H1 (cell line): ENCODE measurements around the gene USH2A. TPM values are rescaled to one million over a fixed set of nuclear protein-coding genes. Genes with fewer than 3 reads are reported as not detected.

Experiments
- CTCF ChIA-PET: fragments of 300-600 bp; sonication (Branson Sonifier 250); formaldehyde crosslinking; loops from one replicate; lab custom pipeline; 2021; ENCODE audit not compliant: partially characterized antibody; lab: Charles Lee
- POLR2A ChIA-PET: fragments of 300-600 bp; sonication (Branson Sonifier 250); formaldehyde crosslinking; loops from one replicate; lab custom pipeline; 2021; ENCODE audit warnings: inconsistent platforms; ENCODE audit not compliant: partially characterized antibody; lab: Charles Lee
- DNase-seq, 2 experiments: peaks; one replicate each; pipeline versions ENCODE4 v3.0.0 to v3.0.0-alpha.2; 2010 to 2022; ENCODE audit warnings: low spot score in 2 of 2, low read depth in 1 of 2, mixed read lengths in 1 of 2
- FAIRE-seq: peaks from 2 replicates; lab custom pipeline; 2011; peaks lifted over from hg19 to GRCh38; lab: Jason Lieb, UNC
- H2AFZ ChIP-seq: 2 replicates; pipeline ENCODE4 v1.8.1; 2012; ENCODE audit warnings: low read length, inconsistent platforms
- H2AK5ac ChIP-seq: 2 replicates; pipeline ENCODE4 v1.6.1; 2013; ENCODE audit warnings: low read depth, low read length
- H2BK120ac ChIP-seq: replicated peaks from 2 replicates; pipeline ENCODE3; 2013; ENCODE audit warnings: low read depth, low read length, inconsistent platforms
- H2BK12ac ChIP-seq: 2 replicates; pipeline ENCODE4 v1.6.1; 2013; ENCODE audit warnings: low read depth, low read length
- H2BK15ac ChIP-seq: 2 replicates; pipeline ENCODE4 v1.6.1; 2013; ENCODE audit warnings: low read length
- H2BK20ac ChIP-seq: 2 replicates; pipeline ENCODE4 v1.6.1; 2013; ENCODE audit warnings: low read length
- H2BK5ac ChIP-seq: 2 replicates; pipeline ENCODE4 v1.6.1; 2013; ENCODE audit warnings: low read depth, low read length
- H3K14ac ChIP-seq: 2 replicates; pipeline ENCODE4 v1.6.1; 2013; ENCODE audit warnings: inconsistent platforms; ENCODE audit not compliant: insufficient read length
- H3K18ac ChIP-seq: 2 replicates; pipeline ENCODE4 v1.6.1; 2013; ENCODE audit warnings: low read length; ENCODE audit errors: extremely low read depth
- H3K23ac ChIP-seq: 2 replicates; pipeline ENCODE4 v1.6.1; 2013; ENCODE audit warnings: inconsistent platforms; ENCODE audit not compliant: insufficient read length
- H3K23me2 ChIP-seq: 2 replicates; pipeline ENCODE4 v1.6.1; 2013; ENCODE audit warnings: low read depth, low read length
- H3K27ac ChIP-seq: 2 replicates; pipeline ENCODE4 v1.6.1; 2011; ENCODE audit warnings: low read depth, low read length, inconsistent platforms
- H3K27me3 ChIP-seq, 4 experiments: replicated peaks in 1 of 4; 1 replicate in 1 of 4; 2 replicates in 3 of 4; pipeline versions ENCODE4 v1.6.1 to v1.8.1; 2011 to 2013; ENCODE audit warnings: low read length in 3 of 4, mild to moderate bottlenecking in 3 of 4, inconsistent platforms in 2 of 4, mixed read lengths in 2 of 4, moderate library complexity in 1 of 4; ENCODE audit not compliant: control insufficient read depth in 3 of 4, insufficient read depth in 3 of 4; ENCODE audit errors: extremely low read depth in 1 of 4
- H3K36me3 ChIP-seq, 4 experiments: 2 replicates each; pipeline versions ENCODE4 v1.6.1 to v1.8.1; 2011 to 2013; ENCODE audit warnings: mild to moderate bottlenecking in 4 of 4, low read length in 3 of 4, moderate library complexity in 2 of 4, control low read depth in 1 of 4, inconsistent platforms in 1 of 4; ENCODE audit not compliant: insufficient read depth in 4 of 4, control insufficient read depth in 2 of 4
- H3K4ac ChIP-seq: replicated peaks from 2 replicates; pipeline ENCODE3; 2013; ENCODE audit warnings: low read length, low read depth, mixed read lengths, inconsistent platforms; ENCODE audit not compliant: insufficient read length
- H3K4me1 ChIP-seq, 4 experiments: replicated peaks in 1 of 4; 1 replicate in 1 of 4; 2 replicates in 3 of 4; pipeline versions ENCODE4 v1.6.1 to v1.8.1; 2011 to 2013; ENCODE audit warnings: low read length in 3 of 4, inconsistent platforms in 2 of 4, mixed read lengths in 1 of 4; ENCODE audit not compliant: insufficient read depth in 4 of 4, control insufficient read depth in 3 of 4
- H3K4me2 ChIP-seq, 2 experiments: 2 replicates each; pipeline versions ENCODE4 v1.6.1 to v1.8.1; 2011 to 2013; ENCODE audit warnings: low read depth in 2 of 2, low read length in 2 of 2, control low read depth in 1 of 2, inconsistent platforms in 1 of 2, mild to moderate bottlenecking in 1 of 2; ENCODE audit not compliant: insufficient read depth in 1 of 2
- H3K4me3 ChIP-seq, 4 experiments: fragments of 200-600, 300-600 bp in 1 of 4; sonication (generic), shearing (Covaris generic), sonication (Bioruptor Twin) in 1 of 4; 2 replicates each; pipeline versions ENCODE4 v1.5.1 to v1.8.1; 2011 to 2016; ENCODE audit warnings: low read length in 4 of 4, low read depth in 3 of 4, control low read depth in 2 of 4, inconsistent platforms in 2 of 4, mild to moderate bottlenecking in 2 of 4, mixed read lengths in 1 of 4, moderate library complexity in 1 of 4; ENCODE audit not compliant: insufficient read depth in 2 of 4; ENCODE audit errors: extremely low read depth in 1 of 4
- H3K56ac ChIP-seq: replicated peaks from 2 replicates; pipeline ENCODE3; 2013; ENCODE audit warnings: low read depth, mild to moderate bottlenecking, mixed read lengths, low read length, inconsistent platforms; ENCODE audit not compliant: insufficient read length
- H3K79me1 ChIP-seq: 2 replicates; pipeline ENCODE4 v1.6.1; 2013; ENCODE audit warnings: low read depth, low read length, control low read depth
- H3K79me2 ChIP-seq, 2 experiments: 2 replicates each; pipeline versions ENCODE4 v1.6.1 to v1.8.1; 2012 to 2013; ENCODE audit warnings: low read length in 2 of 2, mild to moderate bottlenecking in 2 of 2, inconsistent platforms in 1 of 2; ENCODE audit not compliant: insufficient read depth in 2 of 2, control insufficient read depth in 1 of 2
- H3K9ac ChIP-seq, 4 experiments: replicated peaks in 1 of 4; 1 replicate in 1 of 4; 2 replicates in 3 of 4; pipeline versions ENCODE4 v1.6.1 to v1.8.1; 2011 to 2013; ENCODE audit warnings: low read depth in 3 of 4, low read length in 3 of 4, control low read depth in 2 of 4, mild to moderate bottlenecking in 2 of 4, moderate library complexity in 2 of 4, inconsistent platforms in 1 of 4; ENCODE audit errors: extremely low read depth in 1 of 4
- H3K9me3 ChIP-seq, 2 experiments: 2 replicates each; pipeline versions ENCODE4 v1.6.1 to v1.8.1; 2012 to 2013; ENCODE audit warnings: mild to moderate bottlenecking in 2 of 2, moderate library complexity in 2 of 2, control low read depth in 1 of 2, inconsistent platforms in 1 of 2, low read depth in 1 of 2, low read length in 1 of 2, mixed read lengths in 1 of 2; ENCODE audit not compliant: insufficient read depth in 2 of 2
- H4K20me1 ChIP-seq, 2 experiments: replicated peaks in 1 of 2; 2 replicates each; pipeline versions ENCODE3 to v1.8.1; 2011 to 2013; ENCODE audit warnings: inconsistent platforms in 2 of 2, low read length in 2 of 2, mild to moderate bottlenecking in 1 of 2; ENCODE audit not compliant: insufficient read depth in 2 of 2, control insufficient read depth in 1 of 2
- H4K5ac ChIP-seq: 2 replicates; pipeline ENCODE4 v1.6.1; 2013; ENCODE audit warnings: low read length, low read depth, mixed read lengths, inconsistent platforms; ENCODE audit not compliant: insufficient read length
- H4K8ac ChIP-seq: 2 replicates; pipeline ENCODE4 v1.8.0; 2013; ENCODE audit warnings: mild to moderate bottlenecking, moderate library complexity, low read length, inconsistent platforms; ENCODE audit not compliant: insufficient read depth; ENCODE audit errors: extremely low read depth
- H4K91ac ChIP-seq: replicated peaks from 2 replicates; pipeline ENCODE3; 2013; ENCODE audit warnings: low read length, mixed read lengths, inconsistent platforms; ENCODE audit not compliant: insufficient read length
- CEBPB ChIP-seq: IDR thresholded peaks from 2 replicates; pipeline ENCODE4 v1.6.1; 2012; ENCODE audit warnings: low read depth, low read length
- CHD1 ChIP-seq: IDR thresholded peaks from 2 replicates; pipeline ENCODE4 v1.6.1; 2012; ENCODE audit warnings: low read depth, low read length, improper control_type of control experiment
- EGR1 ChIP-seq: IDR thresholded peaks from 2 replicates; pipeline ENCODE4 v1.6.1; 2011; ENCODE audit warnings: low read depth, low read length, borderline replicate concordance
- FOSL1 ChIP-seq: IDR thresholded peaks from 2 replicates; pipeline ENCODE4 v1.6.1; 2011; ENCODE audit warnings: mild to moderate bottlenecking, low read depth, low read length, moderate library complexity; ENCODE audit not compliant: insufficient read depth
- SAP30 ChIP-seq: fragments of 300-600 bp; sonication (generic); IDR thresholded peaks from 2 replicates; pipeline ENCODE4 v1.7.1; 2012; ENCODE audit warnings: low read length, moderate library complexity, mild to moderate bottlenecking, inconsistent platforms; ENCODE audit not compliant: insufficient read depth, insufficient replicate concordance
- SP1 ChIP-seq: IDR thresholded peaks from 2 replicates; pipeline ENCODE4 v1.6.1; 2011; ENCODE audit warnings: low read depth, low read length
- TAF7 ChIP-seq: optimal IDR thresholded peaks from 2 replicates; pipeline ENCODE3; 2011; ENCODE audit warnings: low read depth, mild to moderate bottlenecking, inconsistent platforms, low read length, moderate library complexity, borderline replicate concordance
- WGBS, 2 experiments: shearing (Covaris generic) in 1 of 2; methylation state at CpG; one replicate each; pipeline versions ENCODE4 v1.1.6 to v1.1.7; 2013 to 2015; ENCODE audit warnings: low lambda C conversion rate in 2 of 2, mixed read lengths in 2 of 2, inconsistent platforms in 1 of 2, low coverage in 1 of 2, missing lambda C conversion rate in 1 of 2; ENCODE audit not compliant: insufficient replicate concordance in 2 of 2, insufficient coverage in 1 of 2, insufficient read length in 1 of 2; ENCODE audit errors: extremely low coverage in 1 of 2, missing lambda C conversion rate in 1 of 2; 5-methylcytosine and 5-hydroxymethylcytosine counted together
- polyA plus RNA-seq, 7 experiments: library from polyadenylated mRNA; depleted of rRNA in 3 of 7; stranded (reverse) in 5 of 7; unstranded in 2 of 7; fragments of >200 nt in 5 of 7; fragments of 200-250 nt in 2 of 7; gene quantifications; 1 replicate in 5 of 7; 2 replicates in 1 of 7; 4 replicates in 1 of 7; pipeline versions ENCODE4 v1.2.1 to v1.2.3, GENCODE V29; 2011 to 2013; ENCODE audit warnings: missing spikeins in 2 of 7, mixed read lengths in 2 of 7
- total RNA-seq: library from RNA; stranded (reverse); fragmentation: NEBNext Ultra II Directional; extraction: Animal tissue kit (Norgen Biotek cat#: 25700); gene quantifications from 2 replicates; pipeline ENCODE4 v1.2.1, GENCODE V29; 2021

Gene USH2A
- total and polyA plus RNA-seq, 2 of the 8 experiments (the other 6 are each of a cell fraction or from before 2014, with no cell fraction given), result 0.02 to 0.17 TPM

DNA sequence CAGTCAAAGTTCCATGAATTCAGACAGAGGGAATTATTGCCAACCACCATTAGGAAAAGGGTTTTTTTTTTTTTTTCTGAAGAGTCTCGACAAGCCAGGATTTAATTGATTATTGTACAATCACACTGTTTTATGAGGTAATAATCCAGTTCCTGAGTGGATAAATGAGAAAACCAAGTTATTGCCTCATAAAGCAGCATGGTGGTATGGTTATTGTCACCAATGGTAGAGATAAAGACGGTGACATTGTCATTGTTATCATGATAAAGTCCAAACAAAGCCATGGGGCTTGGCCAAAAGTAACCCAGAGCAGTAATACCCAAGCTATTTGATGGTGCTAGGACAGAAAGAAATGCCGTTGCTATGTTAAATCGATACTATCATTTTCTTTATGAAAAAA is 232.8 kb downstream of the USH2A start:
- H3K9ac ChIP-seq, result no peak overlapping the region
- no peak overlapping the region for H4K5ac ChIP-seq
- FAIRE-seq (no peak), DNase-seq (no peak)
- H2BK5ac ChIP-seq, result no peak overlapping the region
- H3K4me3 ChIP-seq, result no peak overlapping the region
- no peaks in the 10 kb centered on the region for H3K79me1 ChIP-seq
- H2BK12ac ChIP-seq, result no peak overlapping the region
- no peak overlapping the region for H2BK120ac ChIP-seq
- no peaks in the 10 kb centered on the region for H3K4me1 ChIP-seq
- 93% methylated on average over 4 of the region's 4 CpGs; no CpG with 5 or more reads in 1 of the 2 experiments for WGBS, 2 experiments
- no peak overlapping the region for H3K18ac ChIP-seq
- H3K23ac ChIP-seq, result no peak overlapping the region
- no peak overlapping the region for H3K4me2 ChIP-seq
- H4K91ac ChIP-seq, result no peak overlapping the region
- no peak overlapping the region for H2BK20ac ChIP-seq
- H3K56ac ChIP-seq, result no peak overlapping the region
- H3K9me3 ChIP-seq, result no peaks in the 10 kb centered on the region
- no peaks in the 10 kb centered on the region for H3K23me2 ChIP-seq
- TF ChIP-seq CEBPB (no peak), SP1 (no peak), FOSL1 (no peak), CHD1 (no peak), TAF7 (no peak), SAP30 (no peak), EGR1 (no peak)
- H4K8ac ChIP-seq, result no peak overlapping the region
- no peak overlapping the region for H2AFZ ChIP-seq
- H2BK15ac ChIP-seq, result no peak overlapping the region
- no peak overlapping the region for H2AK5ac ChIP-seq
- H3K36me3 ChIP-seq, result no peaks in the 10 kb centered on the region
- H3K4ac ChIP-seq, result no peak overlapping the region
- H3K27me3 ChIP-seq, result no peaks in the 10 kb centered on the region
- H3K27ac ChIP-seq, result no peak overlapping the region
- ChIA-PET POLR2A (no interaction called here), CTCF (no interaction called here)
- H3K14ac ChIP-seq, result no peak overlapping the region
- no peaks in the 10 kb centered on the region for H4K20me1 ChIP-seq
- no peaks in the 10 kb centered on the region for H3K79me2 ChIP-seq
